ENCODE measurements around the gene PRKAG2.

GRCh38 chr7:151688236-151688780 lies 188.6 kb downstream of the PRKAG2 start:
- no peak for TF ChIP-seq EZH2 (IDR thresholded peaks at IDR 0.05; ENCODE audit: insufficient read depth, poor library complexity, severe bottlenecking)
- TF ChIP-seq EZH2phosphoT487 (IDR thresholded peaks at IDR 0.05; ENCODE audit: insufficient read depth, low read depth), result no peak
